NCI-H146 (cell line): Measurements from ENCODE around the gene COX7A2L.
"Not testable (repeated sequence)": the region's sequence is repeated elsewhere in the genome, so short reads cannot be mapped to it uniquely, and the experiment has no call there.

Experiments used
- DNase-seq: peaks from one replicate; lab custom pipeline; 2025; lab: John Stamatoyannopoulos, UW

COX7A2L gene

GRCh38 chr2:42360890-42361727 is at the start of gene COX7A2L:
Gene COX7A2L, minus strand, starts transcription at chr2:42361217. Its CDS starts 56 bp downstream, at chr2:42361161.
- peak; percentile 97 for DNase-seq

- DNase-seq: no peak
These were observed 47.0 kb upstream of the COX7A2L start for GRCh38 chr2:42408009-42408408.

GRCh38 chr2:42407476-42407875 is 46.5 kb upstream of the COX7A2L start:
- DNase-seq: no peak

GRCh38 chr2:42404676-42405075 is 43.7 kb upstream of the COX7A2L start:
- DNase-seq: no peak

- DNase-seq: no peak
These were observed 40.8 kb upstream of the COX7A2L start for GRCh38 chr2:42401773-42402172.

GRCh38 chr2:42398052-42398451 is 37.0 kb upstream of the COX7A2L start:
- not testable (repeated sequence) for DNase-seq

- not testable (repeated sequence) for DNase-seq
These were observed 32.3 kb upstream of the COX7A2L start for GRCh38 chr2:42393320-42393719.

GRCh38 chr2:42392191-42392590 is 31.2 kb upstream of the COX7A2L start:
- DNase-seq: no peak

GRCh38 chr2:42390401-42390969 is 29.5 kb upstream of the COX7A2L start:
- no peak for DNase-seq

- DNase-seq: no peak
These were observed 25.7 kb upstream of the COX7A2L start for GRCh38 chr2:42386682-42387081.

- no peak for DNase-seq
These were observed 24.2 kb upstream of the COX7A2L start for GRCh38 chr2:42385225-42385624.

GRCh38 chr2:42383855-42384530 is 23.0 kb upstream of the COX7A2L start:
- no peak for DNase-seq

- no peak for DNase-seq
These were observed 21.1 kb upstream of the COX7A2L start for GRCh38 chr2:42382144-42382543.

- DNase-seq: not testable (repeated sequence)
These were observed 19.0 kb upstream of the COX7A2L start for GRCh38 chr2:42380026-42380425.

GRCh38 chr2:42378415-42378814 is 17.4 kb upstream of the COX7A2L start:
- DNase-seq: no peak

- no peak for DNase-seq
These were observed 15.7 kb upstream of the COX7A2L start for GRCh38 chr2:42376758-42377157.

GRCh38 chr2:42372474-42373200 is 11.6 kb upstream of the COX7A2L start:
- DNase-seq: no peak

- DNase-seq: peak; percentile 79
These were observed 10.8 kb upstream of the COX7A2L start for GRCh38 chr2:42371611-42372473.

GRCh38 chr2:42369532-42370229 is 8.7 kb upstream of the COX7A2L start:
- DNase-seq: peak; percentile 29

GRCh38 chr2:42368817-42369531 is 8.0 kb upstream of the COX7A2L start:
- peak; percentile 60 for DNase-seq
